NCI-H1105 (cell line): ENCODE measurements around the gene NPTX1.

Source experiments
- DNase-seq: peaks from one replicate; lab custom pipeline; 2025; lab: John Stamatoyannopoulos, UW

NPTX1 gene

DNA sequence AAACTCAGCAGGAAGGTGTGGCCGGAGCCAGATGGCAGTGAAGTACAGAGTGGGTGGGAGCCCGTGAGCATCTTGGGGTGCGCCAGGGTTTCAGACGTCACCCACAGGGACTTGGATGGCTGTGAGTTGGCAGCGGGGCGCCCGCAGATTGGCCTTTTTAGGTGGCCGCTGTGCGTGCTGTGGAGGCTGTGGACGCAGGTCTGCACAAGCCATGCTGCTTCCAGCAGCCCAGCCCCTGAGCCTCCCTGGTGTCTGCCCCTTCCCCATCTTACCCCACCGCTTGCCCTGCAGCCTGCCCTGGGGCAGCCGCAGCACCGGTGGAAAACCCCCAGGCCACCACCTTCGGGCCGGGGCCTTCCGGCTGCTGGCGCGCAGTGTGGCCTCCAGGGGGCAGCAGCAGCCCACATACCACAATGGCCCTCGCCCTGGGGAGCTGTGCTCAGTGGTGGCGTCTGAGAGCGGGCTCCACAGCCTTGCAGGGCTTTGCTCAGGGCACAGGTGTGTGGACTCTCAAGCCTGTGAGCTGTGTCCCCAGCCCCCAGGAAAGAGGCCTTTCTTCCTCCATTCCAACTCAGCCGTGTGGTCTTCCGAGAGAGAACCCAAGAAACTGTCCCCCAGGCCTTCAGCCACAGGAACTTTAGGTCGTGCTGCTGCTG lies 49.6 kb downstream of the NPTX1 start:
- DNase-seq, result peak; percentile 36

GRCh38 chr17:80425835-80426426 lies 50.5 kb downstream of the NPTX1 start:
- no peak for DNase-seq

DNA sequence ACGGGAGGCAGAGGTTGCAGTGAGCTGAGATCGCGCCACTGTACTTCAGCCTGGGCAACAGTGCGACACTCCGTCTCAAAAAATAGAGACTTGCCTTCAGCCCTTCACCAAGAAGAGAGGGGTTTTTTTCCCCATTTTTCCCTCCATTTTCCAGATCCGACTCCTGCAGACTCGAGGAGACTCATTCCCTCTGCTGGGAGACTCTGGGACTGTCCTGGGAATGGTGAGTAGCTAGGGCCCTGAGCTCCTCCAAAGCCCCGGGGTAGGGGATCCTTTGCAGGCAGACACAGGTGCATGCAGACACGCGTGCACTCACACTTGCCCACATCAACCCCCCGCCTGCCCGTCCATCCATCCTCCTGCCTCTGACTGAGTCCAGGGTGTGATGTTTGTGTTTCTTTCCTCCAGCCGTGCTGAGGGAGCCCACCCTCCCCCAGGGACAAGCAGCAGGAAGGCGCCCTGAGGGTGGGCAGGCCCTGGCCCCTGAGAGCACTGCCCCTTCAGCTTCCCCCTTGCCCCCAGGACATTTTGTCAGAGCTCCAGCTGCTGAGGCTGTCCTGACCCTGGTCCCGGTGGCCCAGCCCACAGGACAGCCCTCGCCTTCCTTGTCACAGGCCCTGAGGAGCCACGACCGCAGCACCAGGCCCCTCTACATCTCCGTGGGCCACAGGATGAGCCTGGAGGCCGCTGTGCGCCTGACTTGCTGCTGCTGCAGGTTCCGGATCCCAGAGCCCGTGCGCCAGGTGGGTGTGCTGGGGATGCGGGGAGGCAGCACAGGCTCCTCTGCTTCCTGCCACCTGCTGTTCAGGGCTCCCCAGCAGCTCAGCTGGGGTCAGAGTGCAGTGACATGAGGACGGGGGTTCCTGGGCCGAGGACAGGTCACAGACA lies 51.3 kb downstream of the NPTX1 start:
- DNase-seq, result no peak

- no peak for DNase-seq
Measured at GRCh38 chr17:80424261-80424660, 52.1 kb downstream of the NPTX1 start.

DNA sequence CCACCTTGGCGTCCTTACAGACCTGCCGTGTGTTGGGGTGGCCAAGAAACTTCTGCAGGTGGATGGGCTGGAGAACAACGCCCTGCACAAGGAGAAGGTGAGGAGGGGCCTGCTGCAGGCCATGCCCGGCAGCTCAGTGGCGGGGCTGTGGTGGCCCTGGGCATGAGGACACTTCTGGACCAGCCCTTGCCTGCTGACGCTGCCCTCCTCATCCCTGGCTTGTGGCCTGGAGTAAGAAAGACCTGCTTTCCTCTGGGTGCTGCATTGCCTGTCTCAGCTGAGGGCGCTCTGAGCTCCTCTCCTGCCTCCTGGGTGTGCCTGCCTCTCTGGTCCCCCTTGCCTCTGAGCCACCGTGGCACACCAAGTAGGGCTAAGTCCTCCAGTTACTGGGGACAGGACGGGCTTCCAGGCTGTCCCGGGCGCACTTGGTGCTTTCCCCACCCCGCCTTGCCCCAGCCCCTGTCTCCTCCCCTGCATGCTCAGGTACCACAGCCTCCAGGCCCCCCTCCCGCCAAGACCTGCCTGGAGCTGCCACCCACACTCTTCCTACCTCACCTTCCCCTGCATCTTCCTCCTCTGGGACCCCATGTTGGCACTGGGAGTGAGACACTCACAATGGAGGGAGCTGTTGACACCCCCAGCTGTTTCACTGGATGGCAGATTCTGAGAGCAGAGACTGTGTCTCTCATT lies 52.7 kb downstream of the NPTX1 start:
- no peak for DNase-seq

DNA sequence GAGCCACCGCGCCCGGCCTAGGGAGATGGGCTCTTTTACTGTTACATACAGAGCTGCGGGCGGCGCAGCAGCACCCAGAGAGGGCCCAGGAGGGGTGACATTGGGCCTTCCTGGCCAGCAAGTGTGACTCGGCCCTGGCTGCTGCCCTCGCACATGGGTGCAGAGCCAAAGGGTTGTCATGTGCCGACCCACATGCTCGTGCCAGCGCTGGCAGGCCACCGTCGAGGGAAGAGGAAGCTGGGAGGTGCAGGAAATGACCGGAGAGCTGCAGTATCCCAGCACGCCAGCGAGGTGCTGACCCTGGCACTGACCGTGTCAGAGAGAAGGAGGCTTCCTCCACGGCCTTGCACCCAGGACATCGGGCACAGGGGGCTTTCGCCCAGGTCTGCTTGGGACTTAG lies 53.4 kb downstream of the NPTX1 start:
- DNase-seq, result no peak

DNA sequence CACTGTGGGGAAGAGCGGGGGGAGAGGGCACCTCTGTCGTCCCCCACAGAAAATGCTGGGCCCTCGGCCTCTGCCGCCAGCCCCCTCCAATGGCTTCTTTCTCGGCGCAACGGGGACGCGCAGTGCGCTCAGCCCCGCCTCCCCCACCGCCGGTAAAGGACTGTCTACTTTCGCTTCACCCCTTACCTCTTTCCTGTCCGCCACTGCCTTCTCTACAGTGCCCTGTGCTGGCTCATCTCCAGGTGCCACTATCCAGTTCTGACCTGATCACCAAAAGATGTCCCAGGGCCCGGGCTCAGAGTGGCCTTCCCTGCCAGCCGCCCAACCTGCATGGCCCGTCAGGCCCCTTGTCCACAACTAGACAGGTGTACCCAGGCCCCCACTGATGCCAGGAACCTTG lies 54.1 kb downstream of the NPTX1 start:
- DNase-seq, result no peak

DNA sequence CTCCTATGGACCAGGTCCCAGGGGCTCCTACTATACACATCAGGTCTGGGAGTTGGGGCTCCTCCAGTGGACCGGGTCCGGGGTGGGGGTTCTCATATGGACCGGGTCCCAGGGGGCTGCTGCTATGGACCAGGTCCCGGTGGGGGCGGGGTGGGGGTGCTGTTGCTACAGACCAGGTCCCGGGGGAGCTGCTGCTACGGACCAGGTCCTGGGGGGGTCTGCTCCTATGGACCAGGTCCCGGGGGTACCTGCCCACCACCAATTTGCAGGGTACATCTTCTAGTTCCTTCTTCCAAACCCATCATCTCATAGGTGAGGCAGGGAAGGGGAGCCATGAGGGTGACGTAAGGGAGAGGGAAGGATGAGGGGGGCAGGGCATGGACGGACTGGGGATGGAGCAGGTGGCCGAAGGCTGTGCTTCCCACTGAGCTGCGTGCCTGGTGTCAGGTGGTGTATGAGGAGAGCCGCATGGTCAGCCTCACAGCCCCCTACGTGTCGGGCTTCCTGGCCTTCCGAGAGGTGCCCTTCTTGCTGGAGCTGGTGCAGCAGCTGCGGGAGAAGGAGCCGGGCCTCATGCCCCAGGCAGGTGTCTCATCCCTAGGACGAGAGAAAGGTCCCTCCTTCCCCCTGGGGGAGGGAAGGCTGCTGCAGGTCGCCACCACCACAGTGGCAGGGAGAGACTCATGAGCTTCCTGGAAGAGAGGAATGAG lies 54.9 kb downstream of the NPTX1 start:
- no peak for DNase-seq

GRCh38 chr17:80419255-80419654 lies 57.2 kb downstream of the NPTX1 start:
- DNase-seq, result no peak

DNA sequence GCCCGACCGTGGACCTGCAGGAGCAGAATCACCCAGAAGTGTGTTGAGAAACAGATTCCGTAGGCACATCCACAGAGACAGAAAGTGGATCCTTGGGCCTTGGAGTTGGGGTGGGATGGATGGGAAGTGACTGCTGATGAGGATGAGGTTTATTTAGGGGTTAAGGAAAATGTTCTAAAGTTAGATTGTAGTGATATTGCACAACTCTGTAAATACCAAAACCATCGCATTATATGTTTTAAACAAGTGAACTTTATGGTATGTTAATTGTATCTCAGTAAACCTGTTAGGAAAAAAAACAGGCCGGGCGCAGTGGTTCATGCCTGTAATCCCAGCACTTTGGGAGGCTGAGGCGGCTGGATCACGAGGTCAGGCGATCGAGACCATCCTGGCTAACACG lies 57.8 kb downstream of the NPTX1 start:
- no peak for DNase-seq
